HG03442 (cell line): ENCODE data around the gene SNTG2.

ENCODE experiments used
- ATAC-seq: cut with Tn5 transposase; IDR thresholded peaks from one replicate; pipeline ENCODE4 v1.9.1; 2021; ENCODE audit warnings: mild to moderate bottlenecking, moderate library complexity; ENCODE audit not compliant: unreplicated experiment

Gene SNTG2

DNA sequence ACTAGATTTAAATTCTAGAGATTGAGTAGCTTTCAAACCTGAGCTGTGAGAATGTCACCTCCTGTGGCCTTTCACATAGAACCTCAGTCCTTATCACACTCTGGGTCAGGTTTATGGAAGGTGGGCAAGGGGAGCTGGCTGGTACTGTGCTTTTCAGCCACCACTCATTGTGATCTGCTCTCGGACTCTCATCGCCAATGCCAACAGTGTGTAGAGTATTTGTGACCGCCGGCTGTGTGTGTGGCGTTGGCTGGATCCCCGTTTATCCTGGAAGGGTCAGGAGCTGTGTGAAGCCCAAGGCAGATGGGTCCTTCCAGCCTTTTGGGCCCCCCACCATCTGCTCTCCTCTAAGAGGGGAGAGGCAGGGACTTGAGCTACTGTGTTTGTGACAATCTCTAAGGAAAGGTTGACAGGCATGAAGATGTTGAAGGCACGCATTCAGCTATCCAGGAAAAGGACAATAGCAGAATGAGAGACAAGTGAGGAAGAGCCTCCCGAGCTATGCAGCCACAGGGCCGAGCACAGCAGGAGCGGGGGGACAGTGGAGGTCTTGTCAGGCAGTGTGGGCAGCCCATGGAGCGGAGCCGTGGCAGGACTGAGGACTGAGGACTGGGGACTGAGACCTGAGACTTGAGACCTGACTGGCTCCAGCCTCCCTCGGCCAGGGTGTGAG, 355.5 kb downstream of the SNTG2 start:
- no peak for ATAC-seq

DNA sequence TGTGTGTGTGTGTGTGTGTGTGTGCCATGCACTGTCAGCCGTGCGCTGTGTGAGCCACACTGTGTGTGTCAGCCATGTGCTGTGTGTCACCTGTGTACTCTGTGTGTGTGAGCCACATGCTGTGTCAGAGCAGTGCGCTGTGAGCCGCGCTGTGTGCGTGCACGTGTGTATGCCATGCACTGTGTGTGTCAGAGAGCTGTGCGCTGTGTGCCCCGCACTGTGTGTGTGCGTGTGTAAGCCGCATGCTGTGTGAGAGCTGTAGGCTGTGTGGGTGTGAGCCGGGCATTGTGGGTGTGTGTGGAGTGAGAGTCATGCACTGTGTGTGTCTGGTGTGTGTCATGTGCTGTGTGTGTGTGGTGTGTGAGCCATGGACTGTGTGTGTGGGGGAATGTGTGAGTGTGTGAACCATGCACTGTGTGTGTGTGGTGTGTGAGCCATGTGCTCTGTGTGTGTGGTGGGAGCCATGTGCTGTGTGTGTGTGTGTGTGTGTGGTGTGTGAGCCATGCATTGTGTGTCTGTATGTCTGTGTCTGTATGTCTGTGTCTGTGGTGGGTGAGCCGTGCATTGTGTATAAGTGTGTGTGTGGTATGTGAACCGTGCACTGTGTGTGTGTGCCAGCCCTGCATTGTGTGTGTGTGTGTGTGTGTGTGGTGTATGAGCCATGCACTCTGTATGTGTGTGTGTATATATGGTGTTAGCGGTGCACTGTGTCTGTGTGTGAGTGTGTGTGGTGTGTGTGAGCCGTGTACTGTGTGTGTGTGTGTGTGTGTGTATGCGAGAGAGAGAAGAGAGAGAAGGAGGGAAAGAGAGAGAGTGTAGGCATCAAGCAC, 356.3 kb downstream of the SNTG2 start:
- no peak for ATAC-seq

DNA sequence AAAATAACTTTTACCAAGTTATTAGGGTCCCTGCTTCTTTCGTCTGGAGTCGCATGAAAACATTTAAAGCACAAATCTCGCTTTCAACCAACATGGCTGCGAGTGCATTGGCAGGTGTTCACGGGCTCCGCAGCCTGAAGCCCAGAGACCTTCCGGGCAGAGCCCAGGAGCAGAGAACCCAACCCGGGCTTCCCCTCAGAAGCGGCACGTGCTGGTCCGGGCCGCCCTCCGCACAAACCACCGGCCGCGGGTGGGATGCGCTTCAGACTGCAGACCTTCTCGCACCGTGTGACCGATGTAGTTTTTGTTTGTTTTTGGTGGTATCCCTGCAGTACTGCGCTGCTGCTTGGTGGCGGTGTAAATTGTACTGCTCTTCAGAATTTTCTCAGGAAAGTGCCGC, 357.0 kb downstream of the SNTG2 start:
- ATAC-seq = no peak

DNA sequence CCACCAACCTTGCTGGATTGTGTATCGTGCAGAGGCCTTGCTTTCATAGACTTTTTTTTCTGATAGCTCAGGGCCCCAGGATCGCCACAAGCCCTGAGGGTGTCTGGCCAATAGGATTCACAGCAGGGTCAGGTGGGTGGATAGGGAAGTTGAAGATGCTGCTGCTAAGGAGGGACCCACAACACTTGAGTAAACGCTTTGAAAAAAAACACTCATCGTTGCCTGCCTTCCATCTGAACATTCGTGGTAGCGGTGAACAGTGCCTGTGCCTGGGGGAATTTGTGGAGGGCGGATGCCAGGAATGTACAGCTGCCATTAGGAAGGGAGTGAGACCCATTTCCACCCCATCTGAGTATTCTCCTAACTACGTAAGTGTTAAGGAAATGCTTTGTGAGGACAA, 358.0 kb downstream of the SNTG2 start:
- no peak for ATAC-seq

DNA sequence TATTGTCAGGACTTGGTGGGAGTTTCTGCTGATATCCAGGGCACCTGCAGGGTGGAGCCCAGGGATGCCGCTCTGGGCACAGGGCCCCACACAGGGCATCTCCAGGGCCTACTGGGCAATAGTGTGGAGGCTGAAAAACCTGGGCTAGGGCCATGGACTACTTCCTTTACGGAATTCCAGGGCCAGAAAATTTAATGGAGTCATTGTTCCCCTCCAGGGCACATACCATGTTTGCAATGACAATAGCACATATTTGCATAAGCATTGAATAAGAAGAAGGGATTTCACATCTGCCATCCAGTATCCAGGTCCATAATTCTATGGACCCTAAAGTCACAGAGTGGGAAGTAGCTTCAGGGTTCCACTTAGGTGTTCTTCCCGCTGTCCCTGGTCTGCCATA, 358.9 kb downstream of the SNTG2 start:
- no peak for ATAC-seq

DNA sequence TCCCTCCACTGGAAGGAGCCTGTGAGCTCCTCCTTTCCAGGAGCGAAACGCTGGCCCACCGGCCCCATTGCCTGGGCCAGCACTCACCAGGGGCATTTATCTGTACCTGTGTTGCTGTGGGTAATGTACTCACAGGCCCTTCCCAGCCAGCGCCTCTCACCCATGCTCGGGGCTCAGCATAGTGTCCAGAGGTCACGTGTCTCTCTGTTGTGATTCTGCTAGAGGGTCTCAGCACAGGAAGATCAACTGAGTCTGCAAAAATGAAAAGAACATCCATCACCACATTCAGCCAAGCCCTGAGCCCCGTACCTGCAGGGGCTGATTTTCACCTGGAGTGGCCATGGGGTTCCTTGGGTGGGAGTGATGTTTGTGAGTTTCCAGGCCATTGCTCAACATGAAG, 359.6 kb downstream of the SNTG2 start:
- ATAC-seq = no peak

DNA sequence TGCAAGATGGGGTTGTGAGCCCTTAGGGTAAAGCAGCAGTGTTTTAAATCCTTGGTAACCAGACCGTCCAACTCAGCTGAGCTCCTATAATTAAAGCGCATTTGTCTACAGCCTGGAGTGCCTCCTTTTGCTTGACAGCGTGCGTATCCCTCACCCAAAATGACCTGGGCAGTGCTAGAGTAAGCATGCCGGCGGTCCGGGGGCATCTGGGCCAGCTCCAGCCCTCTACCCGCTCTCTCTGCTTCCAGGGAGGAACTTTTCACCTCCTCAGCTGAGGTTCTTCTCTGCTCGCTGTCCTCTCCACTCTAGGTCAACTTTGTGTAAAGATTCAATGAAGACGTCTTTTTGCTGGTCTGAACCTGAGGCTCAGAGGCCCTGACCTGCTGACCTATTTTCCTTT, 360.2 kb downstream of the SNTG2 start:
- ATAC-seq = no peak

DNA sequence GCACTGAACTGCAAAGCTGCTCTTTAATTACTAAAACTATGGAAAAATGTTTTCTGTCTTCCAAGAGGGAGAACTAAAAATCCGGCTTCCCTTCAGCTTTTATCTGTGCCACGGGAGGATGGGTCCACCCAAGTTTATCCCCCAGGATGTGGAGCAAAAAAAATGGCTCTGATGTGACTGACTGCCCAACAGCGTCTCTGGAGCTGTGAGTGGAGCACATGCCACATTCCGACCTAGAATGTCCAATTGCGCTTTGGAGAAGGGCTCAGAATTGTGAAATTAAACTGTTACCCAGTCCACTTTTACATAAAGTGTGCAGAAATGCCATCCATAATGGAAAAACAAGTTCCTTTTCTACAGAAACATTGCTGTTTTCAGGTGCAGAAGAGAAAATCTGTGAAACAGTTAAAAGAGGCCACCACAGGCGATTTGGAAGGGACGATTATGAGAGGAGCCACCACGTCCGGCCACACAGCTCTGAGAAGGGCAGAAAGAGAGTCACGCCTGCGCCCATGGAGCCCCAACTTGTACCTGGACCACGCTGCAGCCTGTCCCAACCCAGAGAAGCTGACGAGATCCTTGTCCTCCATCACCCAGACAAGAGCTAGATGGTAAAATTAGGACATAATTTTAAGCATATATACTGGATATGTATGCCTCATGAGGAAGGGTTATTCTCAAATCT, 362.7 kb downstream of the SNTG2 start:
- ATAC-seq = no peak

DNA sequence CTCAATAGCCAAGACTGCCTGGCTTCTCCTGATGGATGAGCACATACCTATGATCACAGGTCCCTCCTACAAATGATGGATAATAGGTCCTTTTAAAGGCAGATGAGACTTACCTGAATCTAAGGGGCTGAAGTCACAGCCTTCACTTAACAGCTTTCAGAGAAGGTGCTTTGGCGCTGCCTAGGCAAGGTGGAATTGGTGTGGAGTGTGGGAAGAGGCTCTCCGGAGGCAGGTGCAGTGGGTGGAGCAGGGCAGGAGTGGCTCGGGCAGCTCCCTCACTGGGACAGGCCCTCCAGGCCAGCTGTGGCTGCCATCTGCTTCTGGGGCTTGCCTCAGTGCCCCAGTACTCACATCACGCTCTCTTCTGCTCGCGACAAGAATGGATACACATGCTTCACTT, 363.6 kb downstream of the SNTG2 start:
- no peak for ATAC-seq

DNA sequence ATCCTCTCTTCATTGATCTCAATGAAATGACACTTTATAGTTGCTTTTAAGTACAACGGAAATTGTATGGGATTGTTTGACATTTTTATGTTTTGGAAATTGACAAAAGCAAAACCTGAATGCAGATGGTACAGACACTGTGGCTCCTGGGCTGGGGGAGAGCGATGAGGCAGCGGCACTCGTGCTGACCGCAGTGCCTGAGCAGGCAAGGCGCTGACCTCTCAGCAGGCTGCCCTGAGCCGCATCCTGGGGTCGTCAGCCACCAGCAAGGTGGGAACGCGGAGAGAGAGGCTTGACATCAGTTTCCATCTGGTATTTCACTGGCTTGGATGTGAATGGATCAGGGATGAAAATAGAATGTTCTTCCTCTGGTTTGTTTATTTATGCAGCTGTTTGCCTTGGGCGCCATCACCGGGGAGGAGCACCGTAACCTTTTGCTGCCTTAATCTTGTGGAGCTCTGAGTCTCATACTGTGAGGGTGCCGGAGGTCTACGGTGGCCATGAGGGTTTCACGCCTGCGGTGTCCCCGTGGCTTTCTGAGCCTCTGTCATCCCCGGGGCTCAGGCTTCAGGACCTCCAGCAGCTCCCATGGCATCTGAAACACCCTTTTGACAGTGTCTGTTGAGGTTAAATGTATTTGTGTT, 367.8 kb downstream of the SNTG2 start:
- no peak for ATAC-seq

DNA sequence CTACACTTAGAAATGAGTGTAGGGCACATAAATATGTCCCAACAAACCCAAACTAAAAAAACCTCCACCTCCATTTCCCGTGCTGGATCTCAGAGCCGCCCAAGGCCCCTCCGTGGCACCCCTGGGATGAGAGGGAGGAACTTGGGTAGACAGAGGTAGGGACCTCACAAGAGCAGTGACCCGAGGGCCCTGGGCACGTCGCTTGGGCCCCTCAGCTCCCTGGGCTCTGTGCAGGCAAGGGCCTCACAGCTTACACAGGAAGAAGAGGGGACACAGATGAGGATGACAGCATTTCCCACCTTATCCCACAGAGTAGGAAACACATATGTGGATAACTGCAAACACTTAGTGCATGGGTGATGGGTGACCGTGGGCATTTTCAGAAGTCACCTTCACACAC, 368.7 kb downstream of the SNTG2 start:
- ATAC-seq = no peak

DNA sequence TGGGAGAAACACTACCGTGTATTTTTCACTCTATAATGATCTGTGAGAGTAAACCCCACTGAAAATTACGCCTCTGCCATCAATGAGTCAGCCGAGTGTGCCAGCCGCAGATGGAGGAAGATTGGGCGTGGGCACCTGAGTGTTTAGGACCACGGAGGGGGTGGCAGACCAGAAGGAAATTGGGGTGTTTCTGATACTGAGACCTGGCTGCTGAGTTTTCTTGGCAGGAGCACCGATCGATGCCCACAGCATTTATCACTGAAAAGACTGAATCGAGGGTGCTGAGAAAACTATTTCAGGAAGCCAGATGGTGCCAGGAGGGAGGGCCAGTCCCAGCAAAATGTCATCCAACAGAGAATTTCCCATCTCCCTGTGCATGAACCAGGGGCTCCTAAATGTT, 370.7 kb downstream of the SNTG2 start:
- ATAC-seq = no peak

DNA sequence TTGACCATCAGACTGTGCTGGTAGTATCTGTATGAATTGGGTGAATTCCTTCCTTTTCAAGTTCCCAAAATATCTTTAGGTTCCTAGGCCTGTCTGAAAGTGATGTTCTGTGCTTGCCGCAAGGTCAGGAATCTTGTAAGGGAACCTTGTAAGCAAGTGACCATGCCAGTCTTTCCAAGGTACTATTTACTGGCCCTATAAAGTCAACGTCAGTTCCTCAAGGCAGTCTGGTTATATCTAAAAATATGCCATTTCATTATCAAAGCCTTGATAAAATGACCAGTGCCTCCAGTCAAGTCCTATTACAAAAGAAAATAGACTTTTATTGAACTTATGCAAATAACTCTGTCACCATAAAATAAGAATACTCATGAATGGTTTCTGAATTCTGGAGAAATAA, 374.2 kb downstream of the SNTG2 start:
- ATAC-seq = no peak

DNA sequence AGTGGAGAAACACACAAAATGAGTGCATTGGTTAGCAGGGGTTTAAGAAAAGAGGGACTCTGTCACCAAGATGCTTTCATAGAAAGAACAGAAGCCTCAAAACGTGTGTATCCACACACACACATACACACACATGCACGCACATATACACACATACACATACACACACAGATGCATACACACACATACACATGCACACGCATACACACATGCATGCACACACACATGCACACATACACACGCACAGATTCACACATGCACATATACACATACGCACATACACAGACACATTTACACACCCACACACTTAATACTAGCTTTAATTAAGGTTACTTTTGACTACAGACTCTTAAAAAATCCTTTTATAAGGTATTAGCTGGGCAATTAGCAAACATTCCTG, 378.0 kb downstream of the SNTG2 start:
- ATAC-seq = no peak

DNA sequence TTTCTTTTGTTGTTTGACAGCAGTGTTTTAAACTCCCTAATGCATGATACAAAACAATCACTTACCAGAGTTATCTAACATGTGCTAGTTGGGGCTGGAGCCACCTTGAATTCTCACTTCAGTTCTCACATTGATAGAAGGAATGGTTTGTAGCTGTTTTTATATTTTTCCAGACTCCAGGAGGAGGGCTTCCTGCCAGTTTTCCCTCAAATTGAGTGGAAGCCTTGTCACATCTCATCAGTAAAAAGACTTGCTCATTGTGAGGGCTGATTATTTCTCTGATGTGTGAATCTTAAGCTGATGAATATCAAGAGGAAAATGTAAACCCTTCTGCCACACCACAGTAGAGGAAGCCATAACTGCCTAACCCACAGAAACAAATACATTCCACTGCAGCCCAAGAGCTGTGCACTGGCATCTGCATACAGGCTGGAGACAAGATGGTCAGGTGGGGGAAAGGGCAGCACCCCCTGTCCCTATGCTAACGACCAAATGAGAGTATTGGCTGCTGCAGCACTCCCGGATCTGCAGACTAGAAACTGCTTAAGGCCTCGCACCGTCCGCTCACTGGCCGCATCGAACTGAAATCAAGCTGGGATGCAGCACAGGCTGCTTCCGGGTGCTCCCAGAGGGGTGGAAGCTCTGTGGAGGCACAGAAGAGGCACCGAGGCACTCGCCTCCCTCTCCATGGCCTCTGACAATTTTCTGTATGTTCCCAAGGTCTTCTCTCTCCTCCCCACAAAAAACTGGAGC, 388.9 kb downstream of the SNTG2 start:
- ATAC-seq = no peak

DNA sequence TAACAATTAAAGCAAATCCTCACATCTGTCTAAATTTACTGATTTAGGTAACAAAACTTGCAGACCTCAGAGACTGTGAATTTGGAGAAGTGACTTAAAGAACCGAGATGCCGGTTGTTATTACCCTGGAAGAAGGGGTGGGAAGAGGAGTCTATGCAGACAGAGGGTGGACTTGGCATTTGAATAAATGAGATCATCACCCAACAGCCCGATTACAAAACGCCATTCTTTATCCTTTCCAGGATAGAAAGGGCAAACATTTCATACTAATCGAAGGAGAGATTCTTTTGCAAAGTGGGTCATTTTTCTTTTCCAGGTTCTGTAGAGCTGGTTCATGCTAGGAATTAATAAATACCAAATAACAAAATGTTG, 389.5 kb downstream of the SNTG2 start:
- no peak for ATAC-seq

DNA sequence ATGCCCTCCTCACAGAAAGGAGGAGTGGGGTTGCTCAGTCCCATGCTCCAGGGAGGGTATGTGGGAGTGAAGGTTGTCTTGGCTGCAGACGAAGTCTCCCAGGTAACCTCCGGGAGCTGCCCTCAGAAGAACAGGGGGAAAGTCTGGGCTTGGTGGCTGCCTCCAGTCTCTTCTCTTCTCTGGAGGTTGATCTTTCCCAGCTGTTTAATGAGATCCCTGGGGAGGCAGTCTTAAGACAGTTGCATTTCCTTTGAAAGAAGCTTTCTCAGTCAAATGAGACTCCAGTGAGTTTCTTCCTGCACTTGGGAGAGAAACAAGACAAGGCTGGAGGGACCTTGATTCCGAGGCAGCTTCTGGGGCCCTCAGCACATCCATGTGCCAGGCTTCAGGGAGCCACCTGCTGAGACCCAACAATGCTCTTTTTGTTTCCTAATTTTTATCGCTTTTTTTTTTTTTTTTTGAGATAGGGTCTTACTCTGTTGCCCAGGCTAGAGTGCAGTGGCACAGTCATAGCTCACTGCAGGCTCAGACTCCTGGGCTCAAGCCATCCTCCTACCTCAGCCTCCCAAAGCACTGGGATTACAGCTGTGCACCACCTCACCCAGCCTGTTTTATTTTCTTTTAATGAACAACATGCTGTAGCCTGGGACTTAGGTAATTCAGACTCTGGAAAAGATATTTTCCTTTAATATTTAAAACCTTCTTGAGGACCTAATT, 390.9 kb downstream of the SNTG2 start:
- ATAC-seq = no peak

DNA sequence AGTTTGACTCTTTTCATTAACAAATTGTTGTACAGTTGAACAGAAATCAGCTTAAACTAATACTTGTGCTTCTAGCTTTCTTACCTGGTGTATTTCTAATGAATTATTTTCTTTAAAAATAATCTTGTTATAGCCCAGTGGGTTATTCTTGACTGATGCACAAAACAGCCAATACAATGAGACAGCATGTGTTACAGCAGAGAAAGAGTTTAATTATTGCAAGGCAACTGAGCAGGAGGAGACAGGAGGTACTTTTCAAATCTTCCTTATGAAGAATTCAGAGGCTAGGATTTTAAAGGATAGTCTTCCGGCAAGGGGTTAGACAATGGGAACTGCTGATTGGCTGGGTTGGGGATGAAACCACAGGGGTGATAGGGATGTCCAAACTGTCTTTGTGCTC, 398.1 kb downstream of the SNTG2 start:
- ATAC-seq = no peak

DNA sequence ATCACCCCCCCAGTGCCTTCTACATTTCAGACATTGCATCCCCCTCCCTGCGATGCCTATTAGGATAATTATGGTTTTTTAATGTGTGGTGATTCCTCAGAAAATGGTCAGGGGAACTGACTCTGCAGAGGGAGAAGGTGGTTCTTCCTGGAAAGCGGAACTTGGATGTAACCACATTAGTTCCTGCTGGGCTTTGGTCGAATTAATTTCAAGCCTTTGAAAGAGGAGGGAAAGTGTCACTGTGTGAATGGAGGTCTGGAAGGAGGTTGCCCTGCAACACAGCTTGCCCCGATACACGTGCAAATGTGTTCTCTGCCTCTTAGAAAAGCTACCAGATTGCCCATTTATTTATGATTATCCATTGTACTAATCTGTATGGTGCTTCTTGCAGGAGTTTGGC, 399.5 kb downstream of the SNTG2 start:
- no peak for ATAC-seq

DNA sequence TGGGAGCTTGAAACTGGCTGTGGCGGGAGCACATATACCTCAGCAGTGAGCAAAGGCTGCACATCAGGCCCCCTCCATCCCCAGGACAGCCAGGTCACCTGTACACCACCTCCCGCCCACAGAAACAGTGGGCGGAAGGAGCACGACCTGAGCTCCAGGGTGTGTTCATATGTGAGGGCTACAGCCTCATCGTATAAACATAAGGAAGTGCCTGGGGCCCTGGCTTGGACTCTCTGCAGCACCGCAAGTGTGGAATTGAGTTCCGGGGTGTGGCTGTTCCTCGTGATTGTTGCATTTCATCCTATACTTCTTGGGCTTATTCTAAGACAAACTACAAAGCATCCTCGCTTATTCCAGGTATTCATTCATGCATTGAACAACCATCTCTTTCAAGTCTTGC, 402.5 kb downstream of the SNTG2 start:
- ATAC-seq = no peak
